ENCODE data around the gene FBXO42. TPM values are rescaled to one million over a fixed set of nuclear protein-coding genes. Genes with fewer than 3 reads are reported as not detected.
"Not testable (repeated sequence)": the region's sequence is repeated elsewhere in the genome, so short reads cannot be mapped to it uniquely, and the experiment has no call there.

The FBXO42 gene
- total and polyA plus RNA-seq, 8 donors: 4.3 to 35.4 (median 13.9) TPM

- Histone ChIP-seq H3K4me1 (peaks cover 46 to 69% (median 56%) of the 10 kb centered on the region in 4 donors), H3K4me3 (no peak overlapping the region), H3K9me3 (no peaks in the 10 kb centered on the region), H3K27ac (peak overlapping the region; percentile 52 to 86 (median 75)), H3K36me3 (peaks cover 17 to 48% (median 43%) of the 10 kb centered on the region in 4 donors), H3K27me3 (no peaks in the 10 kb centered on the region)
- intact Hi-C loops (cut with DNase I; ENCODE audit: low total_unique reads): no loop called here
- TF ChIP-seq POLR2A (IDR thresholded peaks at IDR 0.05) (no peak), CTCF (IDR thresholded peaks at IDR 0.05) (no peak), POLR2AphosphoS5 (IDR thresholded peaks at IDR 0.05) (peak; percentile 70 to 77 (median 70))
- peak; percentile 93 to 94 for DNase-seq
- WGBS, 5 donors: 14 to 26% (median 23%) methylated on average over 7 of the region's 7 CpGs
Measured at GRCh38 chr1:16248603-16249516, 103.4 kb downstream of the FBXO42 start.

GRCh38 chr1:16248007-16248436 lies 104.3 kb downstream of the FBXO42 start:
- Histone ChIP-seq H3K4me1 (peaks cover 46 to 74% (median 58%) of the 10 kb centered on the region in 4 donors), H3K4me3 (no peak overlapping the region), H3K36me3 (peaks cover 17 to 39% (median 34%) of the 10 kb centered on the region in 4 donors), H3K27me3 (no peaks in the 10 kb centered on the region), H3K27ac (peak overlapping the region; percentile 52 to 86 (median 75)), H3K9me3 (no peaks in the 10 kb centered on the region)
- TF ChIP-seq EP300 (IDR thresholded peaks at IDR 0.05) (no peak), POLR2A (IDR thresholded peaks at IDR 0.05) (no peak), CTCF (IDR thresholded peaks at IDR 0.05) (no peak), POLR2AphosphoS5 (IDR thresholded peaks at IDR 0.05) (no peak)
- intact Hi-C loops (cut with DNase I; ENCODE audit: low total_unique reads): no loop called here
- 45 to 69% (median 60%) methylated on average over 8 of the region's 8 CpGs for WGBS, 5 donors
- peak in 1 of 2 donors; percentile 44 for DNase-seq

GRCh38 chr1:16247441-16247840 lies 104.8 kb downstream of the FBXO42 start:
- DNase-seq: no peak
- H3K27me3 ChIP-seq: no peaks in the 10 kb centered on the region
- no peak overlapping the region for H3K4me3 ChIP-seq
- intact Hi-C loops (cut with DNase I; ENCODE audit: low total_unique reads): no loop called here
- H3K9me3 ChIP-seq: no peaks in the 10 kb centered on the region
- H3K36me3 ChIP-seq: peaks cover 17 to 34% (median 28%) of the 10 kb centered on the region in 4 donors
- H3K27ac ChIP-seq: peak overlapping the region; percentile 6 to 86 (median 75)
- peaks cover 46 to 74% (median 58%) of the 10 kb centered on the region in 4 donors for H3K4me1 ChIP-seq
- TF ChIP-seq POLR2AphosphoS5 (IDR thresholded peaks at IDR 0.05) (no peak), CTCF (IDR thresholded peaks at IDR 0.05) (no peak), EP300 (IDR thresholded peaks at IDR 0.05) (no peak), POLR2A (IDR thresholded peaks at IDR 0.05) (no peak)
- WGBS, 5 donors: 72 to 83% (median 76%) methylated on average over 2 of the region's 2 CpGs

GRCh38 chr1:16246961-16247360 lies 105.3 kb downstream of the FBXO42 start:
- TF ChIP-seq POLR2A (IDR thresholded peaks at IDR 0.05) (no peak), POLR2AphosphoS5 (IDR thresholded peaks at IDR 0.05) (no peak), CTCF (IDR thresholded peaks at IDR 0.05) (no peak), EP300 (IDR thresholded peaks at IDR 0.05) (no peak)
- 70 to 78% (median 75%) methylated on average over 5 of the region's 5 CpGs for WGBS, 5 donors
- Histone ChIP-seq H3K27ac (peak overlapping the region; percentile 6 to 86 (median 75)), H3K9me3 (no peaks in the 10 kb centered on the region), H3K27me3 (no peaks in the 10 kb centered on the region), H3K4me3 (no peak overlapping the region), H3K36me3 (peaks cover 16 to 29% (median 24%) of the 10 kb centered on the region in 4 donors), H3K4me1 (peaks cover 46 to 74% (median 56%) of the 10 kb centered on the region in 4 donors)
- peak in 1 of 2 donors; percentile 41 for DNase-seq
- intact Hi-C loops (cut with DNase I; ENCODE audit: low total_unique reads): no loop called here

GRCh38 chr1:16246239-16246638 lies 106.0 kb downstream of the FBXO42 start:
- 88 to 100% (median 92%) methylated on average over 1 of the region's 1 CpG for WGBS, 5 donors
- Histone ChIP-seq H3K27ac (peak overlapping the region in 2 of 5 donors; percentile 85 to 86), H3K36me3 (peaks cover 9 to 21% (median 16%) of the 10 kb centered on the region in 4 donors), H3K4me1 (peaks cover 46 to 70% (median 50%) of the 10 kb centered on the region in 4 donors)
- intact Hi-C loops (cut with DNase I; ENCODE audit: low total_unique reads); DNase-seq; H3K4me3 ChIP-seq; H3K27me3 ChIP-seq; H3K9me3 ChIP-seq: not testable (repeated sequence)

Data from stomach (tissue), 9 donors.